Spleen (tissue), 11 donors: ENCODE measurements around the gene LCE3B. TPM values are rescaled to one million over a fixed set of nuclear protein-coding genes. Genes with fewer than 3 reads are reported as not detected.

ENCODE experiments used
- DNase-seq: peaks from one replicate; pipeline ENCODE4 v3.0.0-alpha.2; 2020
- H3K27ac ChIP-seq, 8 donors: fragments of 200-600 bp; sonication (generic) in 7 of 8; 1 replicate in 4 of 8; 2 replicates in 4 of 8; pipeline versions ENCODE4 v1.5.0 to v1.8.0; 2016 to 2021; ENCODE audit warnings: inconsistent platforms in 4 of 8, mild to moderate bottlenecking in 4 of 8, moderate library complexity in 1 of 8
- H3K27me3 ChIP-seq, 7 donors: fragments of 200-600 bp; sonication (generic) in 6 of 7; replicated peaks in 1 of 7; 1 replicate in 4 of 7; 2 replicates in 3 of 7; pipeline versions ENCODE4 v1.5.0 to v1.8.0; 2016 to 2021; ENCODE audit warnings: inconsistent platforms in 3 of 7, mild to moderate bottlenecking in 1 of 7
- H3K36me3 ChIP-seq, 6 donors: fragments of 200-600 bp; sonication (generic) in 5 of 6; 1 replicate in 4 of 6; 2 replicates in 2 of 6; pipeline versions ENCODE4 v1.5.0 to v1.8.0; 2016 to 2021; ENCODE audit warnings: inconsistent platforms in 2 of 6
- H3K4me1 ChIP-seq, 6 donors: fragments of 200-600 bp; sonication (generic) in 5 of 6; 1 replicate in 3 of 6; 2 replicates in 3 of 6; pipeline versions ENCODE4 v1.5.0 to v1.8.0; 2016 to 2021; ENCODE audit warnings: inconsistent platforms in 3 of 6
- H3K4me3 ChIP-seq, 8 donors: fragments of 200-600 bp; sonication (generic) in 7 of 8; 1 replicate in 4 of 8; 2 replicates in 4 of 8; pipeline versions ENCODE4 v1.5.0 to v1.8.0; 2016 to 2021; ENCODE audit warnings: inconsistent platforms in 4 of 8, mild to moderate bottlenecking in 4 of 8, moderate library complexity in 2 of 8
- H3K9me3 ChIP-seq, 8 donors: fragments of 200-600 bp; sonication (generic) in 7 of 8; 1 replicate in 4 of 8; 2 replicates in 4 of 8; pipeline versions ENCODE4 v1.5.0 to v1.8.0; 2016 to 2021; ENCODE audit warnings: inconsistent platforms in 4 of 8
- CTCF ChIP-seq, 11 experiments: fragments of 200-600 bp in 7 of 11; fragments of 450-650 bp in 4 of 11; sonication (generic) in 4 of 11; IDR thresholded peaks in 8 of 11; conservative IDR thresholded peaks in 3 of 11; 1 replicate in 7 of 11; 2 replicates in 4 of 11; pipeline versions ENCODE4 v1.4.0 to v1.8.0; 2016 to 2021; ENCODE audit warnings: antibody characterized with exemption in 11 of 11, inconsistent platforms in 4 of 11, mild to moderate bottlenecking in 1 of 11
- POLR2A ChIP-seq, 3 donors: fragments of 450-650 bp; IDR thresholded peaks; one replicate each; pipeline ENCODE4 v1.5.1; 2017; ENCODE audit warnings: antibody characterized with exemption in 3 of 3, mild to moderate bottlenecking in 1 of 3
- POLR2AphosphoS5 ChIP-seq, 3 donors: sonication (generic); formaldehyde crosslinking; IDR thresholded peaks; one replicate each; pipeline ENCODE4 v1.5.1; 2017; ENCODE audit warnings: antibody characterized with exemption in 3 of 3
- WGBS, 5 donors: extraction: QIAGEN DNeasy Blood & Tissue Kit in 3 of 5; methylation state at CpG; one replicate each; pipeline versions ENCODE4 v1.1.5 to v1.1.7; 2013 to 2018; 5-methylcytosine and 5-hydroxymethylcytosine counted together
- intact Hi-C: fragments of 100-400 bp; cut with DNase I; formaldehyde crosslinking; loops from one replicate; pipeline ENCODE4 v1.15.0; 2023; ENCODE audit warnings: low total_unique reads
- polyA plus RNA-seq, 3 donors: library from polyadenylated mRNA; stranded (reverse); fragments of 200-250 nt; gene quantifications; one replicate each; pipeline ENCODE4 v1.2.1, GENCODE V29; 2013
- small RNA-seq, 4 donors: library from RNA; depleted of rRNA; stranded (forward); fragments of <200 nt; gene quantifications; one replicate each; pipeline ENCODE3, GENCODE V24; 2016
- total RNA-seq, 7 donors: library from RNA; depleted of rRNA in 3 of 7; stranded (reverse); fragments of >200 nt in 3 of 7; fragmentation: NEBNext Ultra II Directional in 4 of 7; extraction: Animal tissue kit (Norgen Biotek cat#: 25700) in 4 of 7; gene quantifications; one replicate each; pipeline versions ENCODE4 v1.1.0 to v1.2.1, GENCODE V29; 2016 to 2021
- donor health status: healthy with polysubstance abuse.
- donor health status: DM: no; HTN: no; CAD: no; lungs with moderate emphysema.
- donor health status: DM: no; HTN: no; CAD: no.
- donor health status: Bipolar disorder and iron deficiency.
- donor health status: healthy.
- donor health status: DM: no; HTN: no; CAD: no.
- donor health status: DM: yes; HTN: yes; CAD: no.

Gene LCE3B
- total and polyA plus RNA-seq, 10 donors, result not detected

GRCh38 chr1:152656459-152656858, 42.8 kb downstream of the LCE3B start:
- no peak for TF ChIP-seq CTCF (IDR thresholded peaks at IDR 0.05 in 8 of 11, conservative IDR thresholded peaks at IDR 0.05 in 3 of 11)
- intact Hi-C loops, result no loop called here
- Histone ChIP-seq H3K27ac (no peak overlapping the region), H3K27me3 (no peaks in the 10 kb centered on the region), H3K9me3 (no peaks in the 10 kb centered on the region), H3K4me1 (no peaks in the 10 kb centered on the region), H3K4me3 (no peak overlapping the region), H3K36me3 (no peaks in the 10 kb centered on the region)
- 63 to 81% (median 69%) methylated on average over 2 of the region's 2 CpGs for WGBS, 5 donors
- DNase-seq, result no peak

GRCh38 chr1:152657677-152658076, 44.1 kb downstream of the LCE3B start:
- Histone ChIP-seq H3K27me3 (no peaks in the 10 kb centered on the region), H3K4me3 (no peak overlapping the region), H3K27ac (no peak overlapping the region), H3K9me3 (no peaks in the 10 kb centered on the region), H3K36me3 (no peaks in the 10 kb centered on the region), H3K4me1 (no peaks in the 10 kb centered on the region)
- 83 to 94% (median 88%) methylated on average over 4 of the region's 4 CpGs for WGBS, 5 donors
- intact Hi-C loops, result no loop called here
- no peak for TF ChIP-seq POLR2AphosphoS5 (IDR thresholded peaks at IDR 0.05)
- TF ChIP-seq POLR2A (IDR thresholded peaks at IDR 0.05), result no peak
- no peak for TF ChIP-seq CTCF (IDR thresholded peaks at IDR 0.05 in 8 of 11, conservative IDR thresholded peaks at IDR 0.05 in 3 of 11)
- DNase-seq, result no peak

- no peaks in the 10 kb centered on the region for H3K9me3 ChIP-seq
- no peaks in the 10 kb centered on the region for H3K4me1 ChIP-seq
- peaks cover 0 to 9% (median 0%) of the 10 kb centered on the region in 7 donors for H3K27me3 ChIP-seq
- H3K4me3 ChIP-seq, result no peak overlapping the region
- H3K27ac ChIP-seq, result no peak overlapping the region
- 75 to 95% (median 94%) methylated on average over 3 of the region's 3 CpGs for WGBS, 5 donors
- intact Hi-C loops, result no loop called here
- H3K36me3 ChIP-seq, result no peaks in the 10 kb centered on the region
- no peak for DNase-seq
- TF ChIP-seq POLR2AphosphoS5 (IDR thresholded peaks at IDR 0.05), result no peak
- TF ChIP-seq POLR2A (IDR thresholded peaks at IDR 0.05), result no peak
- TF ChIP-seq CTCF (IDR thresholded peaks at IDR 0.05 in 8 of 11, conservative IDR thresholded peaks at IDR 0.05 in 3 of 11), result no peak
Measured at GRCh38 chr1:152658649-152659048, 45.0 kb downstream of the LCE3B start.

GRCh38 chr1:152663098-152663497, 49.5 kb downstream of the LCE3B start, which contains the start of gene LCE2D:
LCE2D (plus strand) TSS chr1:152663380; CDS start chr1:152664106, 726 bp downstream.
- TF ChIP-seq POLR2AphosphoS5 (IDR thresholded peaks at IDR 0.05) (no peak), CTCF (IDR thresholded peaks at IDR 0.05 in 8 of 11, conservative IDR thresholded peaks at IDR 0.05 in 3 of 11) (no peak), POLR2A (IDR thresholded peaks at IDR 0.05) (no peak)
- Histone ChIP-seq H3K4me3 (no peak within 1 kb of the TSS), H3K36me3 (no peaks in the 10 kb centered on the region), H3K27ac (no peak within 1 kb of the TSS), H3K9me3 (peaks cover 0 to 4% (median 0%) of the 10 kb centered on the region in 8 donors), H3K27me3 (peaks cover 0 to 28% (median 0%) of the 10 kb centered on the region in 7 donors), H3K4me1 (no peaks in the 10 kb centered on the region)
- intact Hi-C loops, result no loop called here
- whole genome bisulfite sequencing, 5 donors, result 59 to 72% (median 66%) methylated on average over 3 of the region's 3 CpGs
- DNase-seq, result no peak

Small RNAs within 50 kb of the gene (small RNA-seq; reads per million reads assigned to genes)
- 0 reads per million in 4 donors for gene LCE3A
- 0 reads per million in 4 donors for gene LCE3B

Other genes starting within 250 kb of the LCE3B start
- not detected for gene CRNN, start 199.5 kb upstream of the LCE3B start, total RNA-seq
- 1 to 10 TPM in 1 of 3 donors, under 1 TPM in 2; 0.11 to 2.2 (median 0.39) TPM for gene CRNN, start 199.5 kb upstream of the LCE3B start, polyA plus RNA-seq
- gene LCE5A, start 103.0 kb upstream of the LCE3B start, total RNA-seq, result not detected
- not detected for gene LCE5A, start 103.0 kb upstream of the LCE3B start, polyA plus RNA-seq
- gene CRCT1, start 99.3 kb upstream of the LCE3B start, total RNA-seq, result not detected
- under 1 TPM in 1 of 3 donors, not detected in 2; 0.99 TPM for gene CRCT1, start 99.3 kb upstream of the LCE3B start, polyA plus RNA-seq
- gene LCE3E, start 47.0 kb upstream of the LCE3B start, total RNA-seq, result not detected
- not detected for gene LCE3E, start 47.0 kb upstream of the LCE3B start, polyA plus RNA-seq
- not detected for gene LCE3D, start 33.3 kb upstream of the LCE3B start, total RNA-seq
- under 1 TPM in 1 of 3 donors, not detected in 2; 0.32 TPM for gene LCE3D, start 33.3 kb upstream of the LCE3B start, polyA plus RNA-seq
- gene LCE3C, start 13.6 kb upstream of the LCE3B start, total RNA-seq, result not detected
- not detected for gene LCE3C, start 13.6 kb upstream of the LCE3B start, polyA plus RNA-seq
- not detected for gene LCE3A, start 9.3 kb downstream of the LCE3B start, total RNA-seq
- gene LCE3A, start 9.3 kb downstream of the LCE3B start, polyA plus RNA-seq, result not detected
- not detected for gene LCE2D, start 49.6 kb downstream of the LCE3B start, total RNA-seq
- not detected for gene LCE2D, start 49.6 kb downstream of the LCE3B start, polyA plus RNA-seq
- not detected for gene LCE2C, start 61.5 kb downstream of the LCE3B start, total RNA-seq
- not detected for gene LCE2C, start 61.5 kb downstream of the LCE3B start, polyA plus RNA-seq
- gene LCE2B, start 72.3 kb downstream of the LCE3B start, total RNA-seq, result not detected
- not detected for gene LCE2B, start 72.3 kb downstream of the LCE3B start, polyA plus RNA-seq
- not detected for gene LCE2A, start 84.5 kb downstream of the LCE3B start, total RNA-seq
- not detected for gene LCE2A, start 84.5 kb downstream of the LCE3B start, polyA plus RNA-seq
- gene LCE4A, start 94.3 kb downstream of the LCE3B start, total RNA-seq, result not detected
- gene LCE4A, start 94.3 kb downstream of the LCE3B start, polyA plus RNA-seq, result not detected
- gene KPRP, start 144.2 kb downstream of the LCE3B start, total RNA-seq, result not detected
- not detected for gene KPRP, start 144.2 kb downstream of the LCE3B start, polyA plus RNA-seq
- not detected for gene LCE1F, start 161.3 kb downstream of the LCE3B start, total RNA-seq
- gene LCE1F, start 161.3 kb downstream of the LCE3B start, polyA plus RNA-seq, result not detected
- not detected for gene LCE1E, start 172.4 kb downstream of the LCE3B start, total RNA-seq
- not detected for gene LCE1E, start 172.4 kb downstream of the LCE3B start, polyA plus RNA-seq
- gene LCE1D, start 182.9 kb downstream of the LCE3B start, total RNA-seq, result not detected
- not detected for gene LCE1D, start 182.9 kb downstream of the LCE3B start, polyA plus RNA-seq
- not detected for gene LCE1C, start 192.8 kb downstream of the LCE3B start, total RNA-seq
- not detected for gene LCE1C, start 192.8 kb downstream of the LCE3B start, polyA plus RNA-seq
- gene LCE1B, start 198.2 kb downstream of the LCE3B start, total RNA-seq, result not detected
- not detected for gene LCE1B, start 198.2 kb downstream of the LCE3B start, polyA plus RNA-seq
- gene LCE1A, start 213.7 kb downstream of the LCE3B start, total RNA-seq, result not detected
- not detected for gene LCE1A, start 213.7 kb downstream of the LCE3B start, polyA plus RNA-seq
- not detected for gene LCE6A, start 229.0 kb downstream of the LCE3B start, total RNA-seq
- gene LCE6A, start 229.0 kb downstream of the LCE3B start, polyA plus RNA-seq, result not detected
- not detected for gene LCE7A, start 246.2 kb downstream of the LCE3B start, total RNA-seq
- not detected for gene LCE7A, start 246.2 kb downstream of the LCE3B start, polyA plus RNA-seq